HepG2 (cell line): ENCODE results near the gene FAM241B. TPM values are rescaled to one million over a fixed set of nuclear protein-coding genes. Genes with fewer than 3 reads are reported as not detected.

Experiments
- ATAC-seq: fragments of 200-7000 bp; cut with Tn5 transposase; 3 replicates; pipeline ENCODE4 v1.9.1; 2020; ENCODE audit warnings: mild to moderate bottlenecking, moderate library complexity
- BruUV-seq: library from RNA; stranded (reverse); fragments of 400-500 nt; replicated peaks from 2 replicates; lab custom pipeline; 2021; lab: Mats Ljungman, UMichigan
- CTCF ChIA-PET: fragments of 300-600 bp; formaldehyde crosslinking; extraction: SDS; loops from one replicate; lab custom pipeline; 2021; ENCODE audit warnings: low total read pairs, inconsistent platforms, low intra/inter-chr PET ratio; lab: Yijun Ruan, JAX
- POLR2A ChIA-PET: fragments of 350-600 bp; sonication (Branson Sonifier 250); formaldehyde crosslinking; loops from one replicate; lab custom pipeline; 2020; ENCODE audit warnings: antibody characterized with exemption, inconsistent platforms; lab: Yijun Ruan, JAX
- DNase-seq: peaks from one replicate; pipeline ENCODE4 v3.0.0-alpha.2; 2015; ENCODE audit warnings: low spot score
- FAIRE-seq: peaks from 3 replicates; lab custom pipeline; 2011; peaks lifted over from hg19 to GRCh38; lab: Jason Lieb, UNC
- H2AFZ ChIP-seq: one replicate; pipeline ENCODE4 v1.6.1; 2011; ENCODE audit warnings: low read length, inconsistent platforms
- H3K27ac ChIP-seq: fragments of 300-600 bp; 3 replicates; pipeline ENCODE4 v1.8.0; 2011; ENCODE audit warnings: mixed run types, mild to moderate bottlenecking, mixed read lengths, low read length, inconsistent platforms; ENCODE audit not compliant: insufficient read depth; ENCODE audit errors: extremely low read length
- H3K27me3 ChIP-seq, 2 experiments: fragments of 200-600 bp in 1 of 2; 2 replicates in 1 of 2; 3 replicates in 1 of 2; pipeline versions ENCODE4 v1.6.0 to v1.8.0; 2011; ENCODE audit warnings: low read length in 2 of 2, mild to moderate bottlenecking in 2 of 2, moderate library complexity in 2 of 2, inconsistent platforms in 1 of 2; ENCODE audit not compliant: insufficient read depth in 2 of 2, control insufficient read depth in 1 of 2
- H3K36me3 ChIP-seq, 2 experiments: fragments of 200-600 bp in 1 of 2; replicated peaks in 1 of 2; 2 replicates in 1 of 2; 3 replicates in 1 of 2; pipeline versions ENCODE4 v1.5.1 to v1.8.0; 2011; ENCODE audit warnings: low read length in 2 of 2, inconsistent platforms in 1 of 2; ENCODE audit not compliant: insufficient read depth in 2 of 2, control insufficient read depth in 1 of 2
- H3K4me1 ChIP-seq: 2 replicates; pipeline ENCODE4 v1.5.1; 2012; ENCODE audit warnings: low read length, inconsistent platforms; ENCODE audit not compliant: insufficient read depth
- H3K4me2 ChIP-seq: 2 replicates; pipeline ENCODE4 v1.6.0; 2011; ENCODE audit warnings: low read depth, low read length, inconsistent platforms
- H3K4me3 ChIP-seq, 3 experiments: fragments of 200-600 bp in 1 of 3; sonication (generic), shearing (Covaris generic) in 1 of 3; replicated peaks in 1 of 3; 2 replicates each; pipeline ENCODE4 v1.5.1; 2011 to 2016; ENCODE audit warnings: low read length in 3 of 3, inconsistent platforms in 2 of 3, low read depth in 2 of 3, mild to moderate bottlenecking in 2 of 3, control low read depth in 1 of 3, mixed read lengths in 1 of 3; ENCODE audit not compliant: insufficient read depth in 1 of 3
- H3K79me2 ChIP-seq: one replicate; pipeline ENCODE4 v1.6.1; 2011; ENCODE audit warnings: low read length, inconsistent platforms; ENCODE audit not compliant: insufficient read depth
- H3K9ac ChIP-seq: 2 replicates; pipeline ENCODE4 v1.6.0; 2011; ENCODE audit warnings: mild to moderate bottlenecking, low read depth, low read length, inconsistent platforms; ENCODE audit not compliant: insufficient read depth
- H3K9me3 ChIP-seq: 2 replicates; pipeline ENCODE4 v1.5.1; 2012; ENCODE audit warnings: mild to moderate bottlenecking, low read length
- H4K20me1 ChIP-seq: 2 replicates; pipeline ENCODE4 v1.6.0; 2011; ENCODE audit warnings: inconsistent platforms, mild to moderate bottlenecking, low read length, moderate library complexity; ENCODE audit not compliant: insufficient read depth
- EEA1 ChIP-seq: sonication (generic); formaldehyde crosslinking; IDR thresholded peaks from 2 replicates; pipeline ENCODE4 v1.5.1; 2020; ENCODE audit warnings: mild to moderate bottlenecking, missing genetic modification reagents, borderline replicate concordance
- ELF4 ChIP-seq: sonication (generic); formaldehyde crosslinking; IDR thresholded peaks from 2 replicates; pipeline ENCODE4 v1.5.0; 2020; ENCODE audit warnings: missing genetic modification reagents, mild to moderate bottlenecking, moderate library complexity, borderline replicate concordance
- HIVEP1 ChIP-seq: sonication (generic); formaldehyde crosslinking; IDR thresholded peaks from 2 replicates; pipeline ENCODE4 v1.4.0; 2020; ENCODE audit warnings: mild to moderate bottlenecking, missing genetic modification reagents
- KLF9 ChIP-seq: IDR thresholded peaks from 2 replicates; pipeline ENCODE4 v1.6.1; 2016; ENCODE audit warnings: low read depth
- NCOR1 ChIP-seq: fragments of 200-600 bp; sonication (generic); IDR thresholded peaks from 2 replicates; pipeline ENCODE4 v1.7.0; 2017; ENCODE audit warnings: antibody characterized with exemption, low read length, borderline replicate concordance
- NR2F2 ChIP-seq: IDR thresholded peaks from 2 replicates; pipeline ENCODE4 v1.6.1; 2012; ENCODE audit warnings: low read depth, inconsistent platforms, borderline replicate concordance
- PLRG1 ChIP-seq: fragments of 450-650 bp; conservative IDR thresholded peaks from 2 replicates; pipeline ENCODE4 v1.6.1; 2016
- TBP ChIP-seq: sonication (generic); formaldehyde crosslinking; IDR thresholded peaks from 2 replicates; pipeline ENCODE4 v1.5.0; 2020; ENCODE audit warnings: missing genetic modification reagents
- THYN1 ChIP-seq: sonication (generic); formaldehyde crosslinking; IDR thresholded peaks from 2 replicates; pipeline ENCODE4 v1.8.1; 2023; ENCODE audit warnings: low read depth, mild to moderate bottlenecking, moderate library complexity, missing genetic modification reagents, borderline replicate concordance
- ZNF720 ChIP-seq: sonication (generic); formaldehyde crosslinking; IDR thresholded peaks from 2 replicates; pipeline ENCODE4 v1.4.0; 2020; ENCODE audit warnings: missing genetic modification reagents
- WGBS: methylation state at CpG from one replicate; pipeline ENCODE4 v1.1.6; 2017; ENCODE audit warnings: low lambda C conversion rate; 5-methylcytosine and 5-hydroxymethylcytosine counted together
- in situ Hi-C: cut with HindIII; loops from 2 replicates; pipeline ENCODE4 v1.10.0; 2017; ENCODE audit warnings: low pct_unique_long_range_greater_than_20kb; ENCODE audit not compliant: extremely low pct_ligation_motif_present
- intact Hi-C: fragments of 100-400 bp; cut with micrococcal nuclease; formaldehyde crosslinking; loops from one replicate; pipeline ENCODE4 v1.10.0; 2022; ENCODE audit not compliant: unreplicated experiment
- polyA plus RNA-seq, 8 experiments: library from polyadenylated mRNA; depleted of rRNA in 3 of 8; stranded (reverse) in 7 of 8; unstranded in 1 of 8; fragments of >200 nt; fragmentation: Illumina TruSeq in 4 of 8; extraction: Trizol in 4 of 8; gene quantifications; 2 replicates each; pipeline versions ENCODE4 v1.2.1 to v1.2.3, GENCODE V29; 2011 to 2016; ENCODE audit warnings: low read depth in 4 of 8, missing spikeins in 1 of 8, mixed read lengths in 1 of 8; ENCODE audit not compliant: insufficient read depth in 1 of 8
- total RNA-seq, 5 experiments: library from RNA; depleted of rRNA; stranded (reverse); fragments of >200 nt; fragmentation: Illumina TruSeq; extraction: Trizol; gene quantifications; 2 replicates each; pipeline ENCODE4 v1.2.3, GENCODE V29; 2016; ENCODE audit warnings: low read depth in 1 of 5
- TF ChIP-seq, protein P1 (sequence below): sonication (generic); formaldehyde crosslinking; IDR thresholded peaks from 2 replicates; pipeline ENCODE4 v1.4.0; 2020; ENCODE audit warnings: missing genetic modification reagents

FAM241B gene
- total and polyA plus RNA-seq, 2 of the 13 experiments (the other 11 are each of a cell fraction or from before 2014, with no cell fraction given) = 1.9 to 4.0 TPM

GRCh38 chr10:69680610-69681009 is 50.6 kb downstream of the FAM241B start:
- in situ Hi-C loops (no loop called here), intact Hi-C loops (no loop called here)
- Histone ChIP-seq H2AFZ (no peak overlapping the region), H3K27ac (no peak overlapping the region), H4K20me1 (no peaks in the 10 kb centered on the region), H3K79me2 (no peaks in the 10 kb centered on the region), H3K36me3 (no peaks in the 10 kb centered on the region), H3K4me2 (no peak overlapping the region), H3K27me3 (peaks cover 5 to 52% of the 10 kb centered on the region in 2 experiments; a peak in 4 of 5 replicates), H3K9me3 (no peaks in the 10 kb centered on the region), H3K4me1 (peaks cover 20% of the 10 kb centered on the region), H3K9ac (no peak overlapping the region), H3K4me3 (no peak overlapping the region)
- TF ChIP-seq TBP (CRISPR knock-in tag) = no peak
- no peak for TF ChIP-seq NCOR1
- TF ChIP-seq ELF4 (CRISPR knock-in tag) = no peak
- TF ChIP-seq, protein P1, sequence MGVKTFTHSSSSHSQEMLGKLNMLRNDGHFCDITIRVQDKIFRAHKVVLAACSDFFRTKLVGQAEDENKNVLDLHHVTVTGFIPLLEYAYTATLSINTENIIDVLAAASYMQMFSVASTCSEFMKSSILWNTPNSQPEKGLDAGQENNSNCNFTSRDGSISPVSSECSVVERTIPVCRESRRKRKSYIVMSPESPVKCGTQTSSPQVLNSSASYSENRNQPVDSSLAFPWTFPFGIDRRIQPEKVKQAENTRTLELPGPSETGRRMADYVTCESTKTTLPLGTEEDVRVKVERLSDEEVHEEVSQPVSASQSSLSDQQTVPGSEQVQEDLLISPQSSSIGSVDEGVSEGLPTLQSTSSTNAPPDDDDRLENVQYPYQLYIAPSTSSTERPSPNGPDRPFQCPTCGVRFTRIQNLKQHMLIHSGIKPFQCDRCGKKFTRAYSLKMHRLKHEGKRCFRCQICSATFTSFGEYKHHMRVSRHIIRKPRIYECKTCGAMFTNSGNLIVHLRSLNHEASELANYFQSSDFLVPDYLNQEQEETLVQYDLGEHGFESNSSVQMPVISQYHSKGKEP (CRISPR knock-in tag) = no peak
- TF ChIP-seq HIVEP1 = no peak
- TF ChIP-seq PLRG1 = no peak
- no peak for TF ChIP-seq THYN1
- no peak for TF ChIP-seq EEA1
- TF ChIP-seq ZNF720 (CRISPR knock-in tag) = no peak
- TF ChIP-seq NR2F2 = no peak
- TF ChIP-seq KLF9 (CRISPR knock-in tag) = no peak
- POLR2A ChIA-PET = no interaction called here
- no peak for DNase-seq
- WGBS = 11% methylated on average over 4 of the region's 4 CpGs
- no peak for ATAC-seq
- CTCF ChIA-PET = no interaction called here
- FAIRE-seq = no peak
- BruUV-seq = no TSS peak
